ENCODE data around the gene SEC61G.

The SEC61G gene

GRCh38 chr7:54764861-54765260, 5.8 kb upstream of the SEC61G start:
- DNase-seq (ENCODE audit: low spot score) = no peak
- TF ChIP-seq, protein P1, sequence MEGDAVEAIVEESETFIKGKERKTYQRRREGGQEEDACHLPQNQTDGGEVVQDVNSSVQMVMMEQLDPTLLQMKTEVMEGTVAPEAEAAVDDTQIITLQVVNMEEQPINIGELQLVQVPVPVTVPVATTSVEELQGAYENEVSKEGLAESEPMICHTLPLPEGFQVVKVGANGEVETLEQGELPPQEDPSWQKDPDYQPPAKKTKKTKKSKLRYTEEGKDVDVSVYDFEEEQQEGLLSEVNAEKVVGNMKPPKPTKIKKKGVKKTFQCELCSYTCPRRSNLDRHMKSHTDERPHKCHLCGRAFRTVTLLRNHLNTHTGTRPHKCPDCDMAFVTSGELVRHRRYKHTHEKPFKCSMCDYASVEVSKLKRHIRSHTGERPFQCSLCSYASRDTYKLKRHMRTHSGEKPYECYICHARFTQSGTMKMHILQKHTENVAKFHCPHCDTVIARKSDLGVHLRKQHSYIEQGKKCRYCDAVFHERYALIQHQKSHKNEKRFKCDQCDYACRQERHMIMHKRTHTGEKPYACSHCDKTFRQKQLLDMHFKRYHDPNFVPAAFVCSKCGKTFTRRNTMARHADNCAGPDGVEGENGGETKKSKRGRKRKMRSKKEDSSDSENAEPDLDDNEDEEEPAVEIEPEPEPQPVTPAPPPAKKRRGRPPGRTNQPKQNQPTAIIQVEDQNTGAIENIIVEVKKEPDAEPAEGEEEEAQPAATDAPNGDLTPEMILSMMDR (IDR thresholded peaks at IDR 0.05; ENCODE audit: extremely low read depth, missing control alignments) = no peak

GRCh38 chr7:54757711-54758110, 1.3 kb downstream of the SEC61G start:
- TF ChIP-seq, protein P1 (IDR thresholded peaks at IDR 0.05; ENCODE audit: extremely low read depth, missing control alignments) = no peak
- DNase-seq (ENCODE audit: low spot score) = no peak

GRCh38 chr7:54749200-54749599, 9.8 kb downstream of the SEC61G start:
- no peak for DNase-seq (ENCODE audit: low spot score)
- TF ChIP-seq, protein P1 (IDR thresholded peaks at IDR 0.05; ENCODE audit: extremely low read depth, missing control alignments) = no peak

GRCh38 chr7:54747234-54747633, 11.8 kb downstream of the SEC61G start:
- DNase-seq (ENCODE audit: low spot score) = no peak
- TF ChIP-seq, protein P1 (IDR thresholded peaks at IDR 0.05; ENCODE audit: extremely low read depth, missing control alignments) = no peak

DNA sequence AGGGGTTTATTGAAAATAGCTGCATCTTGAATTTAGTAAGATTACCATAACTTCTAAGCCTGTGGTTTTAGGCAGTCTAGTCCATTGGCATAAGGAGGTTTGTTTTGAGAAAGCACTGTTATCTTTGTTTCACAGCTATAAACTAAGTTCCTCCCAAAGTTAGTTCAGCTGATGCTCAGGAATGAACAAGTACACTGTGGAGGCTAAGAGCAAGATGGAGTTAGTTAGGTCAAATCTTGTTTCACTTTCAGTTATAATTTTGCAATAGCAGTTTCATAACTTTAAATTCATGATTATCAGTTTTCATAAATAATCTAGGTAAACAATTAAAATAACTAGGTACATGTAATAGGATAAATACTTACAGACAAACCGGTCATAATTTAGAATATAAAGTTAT, 15.4 kb downstream of the SEC61G start:
- DNase-seq (ENCODE audit: low spot score) = no peak
- TF ChIP-seq, protein P1 (IDR thresholded peaks at IDR 0.05; ENCODE audit: extremely low read depth, missing control alignments) = no peak

DNA sequence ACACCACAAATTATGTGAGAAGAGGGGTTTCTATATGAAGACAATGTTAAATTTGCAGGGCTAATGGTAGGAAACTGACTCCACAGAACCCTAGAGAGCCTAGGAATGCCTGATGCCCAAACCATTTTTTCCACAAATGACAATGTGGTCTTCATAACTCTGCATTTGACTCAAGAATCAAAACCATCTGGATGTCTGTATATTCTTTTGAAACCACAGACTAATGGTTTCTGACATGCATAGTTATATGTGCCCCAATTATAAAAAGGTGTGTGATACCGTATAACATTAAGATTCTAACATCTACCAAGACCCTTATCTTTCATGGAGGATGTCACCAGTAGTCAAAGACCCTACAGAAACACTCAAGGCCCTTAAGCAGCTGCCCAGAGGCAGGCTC, 20.3 kb downstream of the SEC61G start:
- DNase-seq (ENCODE audit: low spot score) = no peak
- TF ChIP-seq, protein P1 (IDR thresholded peaks at IDR 0.05; ENCODE audit: extremely low read depth, missing control alignments) = no peak

DNA sequence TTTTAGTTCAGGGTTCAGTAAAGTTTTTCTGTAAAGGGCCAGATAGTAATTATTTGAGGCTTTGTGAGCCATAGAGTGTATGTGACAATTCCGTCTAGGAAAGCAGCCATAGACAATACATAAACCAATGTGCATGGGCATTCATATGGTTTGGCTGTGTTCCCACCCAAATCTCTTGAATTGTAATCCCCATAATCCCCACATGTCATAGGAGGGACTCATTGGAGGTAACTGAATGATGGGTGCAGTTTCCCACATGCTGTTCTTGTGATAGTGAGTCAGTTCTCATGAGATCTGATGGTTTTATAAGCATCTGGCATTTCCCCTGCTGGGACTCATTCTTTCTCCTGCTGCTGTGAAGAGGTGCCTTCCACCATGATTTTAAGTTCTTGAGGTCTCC, 29.9 kb downstream of the SEC61G start:
- no peak for DNase-seq (ENCODE audit: low spot score)
- TF ChIP-seq, protein P1 (IDR thresholded peaks at IDR 0.05; ENCODE audit: extremely low read depth, missing control alignments) = no peak
